ENCODE measurements around the gene ATP5F1B.
"Not testable (repeated sequence)": the region's sequence is repeated elsewhere in the genome, so short reads cannot be mapped to it uniquely, and the experiment has no call there.

ATP5F1B gene

GRCh38 chr12:56645717-56646446, at the start of gene ATP5F1B:
Gene ATP5F1B, minus strand, starts transcription at chr12:56645984. Its CDS starts 21 bp downstream, at chr12:56645963.
- DNase-seq (ENCODE audit: low read depth in 2 of 2): peak; percentile 88 to 91

- no peak for DNase-seq (ENCODE audit: low read depth in 2 of 2)
Observed at GRCh38 chr12:56694161-56694560, 48.4 kb upstream of the ATP5F1B start.

- no peak for DNase-seq (ENCODE audit: low read depth in 2 of 2)
Observed at GRCh38 chr12:56688846-56689109, 43.0 kb upstream of the ATP5F1B start.

GRCh38 chr12:56688129-56688845, 42.5 kb upstream of the ATP5F1B start, which contains the start of gene PTGES3:
Gene PTGES3, minus strand, starts transcription at chr12:56688284. Its CDS starts 285 bp downstream, at chr12:56687999.
- DNase-seq (ENCODE audit: low read depth in 2 of 2): peak; percentile 94 to 98

- peak; percentile 40 to 53 for DNase-seq (ENCODE audit: low read depth in 2 of 2)
Observed at GRCh38 chr12:56687223-56688128, 41.7 kb upstream of the ATP5F1B start.

- no peak for DNase-seq (ENCODE audit: low read depth in 2 of 2)
Observed at GRCh38 chr12:56684745-56685359, 39.1 kb upstream of the ATP5F1B start.

GRCh38 chr12:56682323-56682722, 36.5 kb upstream of the ATP5F1B start:
- no peak for DNase-seq (ENCODE audit: low read depth in 2 of 2)

GRCh38 chr12:56679883-56680575, 34.2 kb upstream of the ATP5F1B start:
- DNase-seq (ENCODE audit: low read depth in 2 of 2): no peak

- DNase-seq (ENCODE audit: low read depth in 2 of 2): no peak
Observed at GRCh38 chr12:56678852-56679251, 33.1 kb upstream of the ATP5F1B start.

- no peak for DNase-seq (ENCODE audit: low read depth in 2 of 2)
Observed at GRCh38 chr12:56677680-56678079, 31.9 kb upstream of the ATP5F1B start.

GRCh38 chr12:56676851-56677580, 31.2 kb upstream of the ATP5F1B start:
- no peak for DNase-seq (ENCODE audit: low read depth in 2 of 2)

GRCh38 chr12:56671608-56672007, 25.8 kb upstream of the ATP5F1B start:
- no peak for DNase-seq (ENCODE audit: low read depth in 2 of 2)

- DNase-seq (ENCODE audit: low read depth in 2 of 2): no peak
Observed at GRCh38 chr12:56670836-56671235, 25.1 kb upstream of the ATP5F1B start.

GRCh38 chr12:56668197-56668457, 22.3 kb upstream of the ATP5F1B start:
- DNase-seq (ENCODE audit: low read depth in 2 of 2): no peak

GRCh38 chr12:56661979-56662638, 16.3 kb upstream of the ATP5F1B start:
- no peak for DNase-seq (ENCODE audit: low read depth in 2 of 2)

GRCh38 chr12:56661560-56661959, 15.8 kb upstream of the ATP5F1B start:
- DNase-seq (ENCODE audit: low read depth in 2 of 2): no peak

GRCh38 chr12:56658921-56659320, 13.1 kb upstream of the ATP5F1B start:
- DNase-seq (ENCODE audit: low read depth in 2 of 2): no peak

- DNase-seq (ENCODE audit: low read depth in 2 of 2): no peak
Observed at GRCh38 chr12:56657416-56658379, 11.9 kb upstream of the ATP5F1B start.

- not testable (repeated sequence) for DNase-seq (ENCODE audit: low read depth in 2 of 2)
Observed at GRCh38 chr12:56653781-56654180, 8.0 kb upstream of the ATP5F1B start.

Measured in stimulated activated CD8-positive, alpha-beta memory T cell treated with anti-CD3 and anti-CD28 coated beads, Interleukin-7, amount 100 ng/mL, for 4 hours (primary cell).